Activated T-cell treated with anti-CD3 and anti-CD28 coated beads for 4 hours (primary cell): ENCODE data around the gene IFI27L2.

Source experiments
- DNase-seq: peaks from one replicate; pipeline ENCODE4 v3.0.0-alpha.2; 2020

The IFI27L2 gene

GRCh38 chr14:94121485-94121884 is 7.9 kb downstream of the IFI27L2 start:
- DNase-seq, result no peak

GRCh38 chr14:94120667-94121340 is 8.6 kb downstream of the IFI27L2 start:
- no peak for DNase-seq

GRCh38 chr14:94119071-94119470 is 10.3 kb downstream of the IFI27L2 start:
- no peak for DNase-seq

GRCh38 chr14:94117856-94118255 is 11.5 kb downstream of the IFI27L2 start:
- DNase-seq, result no peak

GRCh38 chr14:94116701-94117100 is 12.7 kb downstream of the IFI27L2 start:
- no peak for DNase-seq

GRCh38 chr14:94115631-94116030 is 13.8 kb downstream of the IFI27L2 start:
- no peak for DNase-seq

GRCh38 chr14:94115058-94115591 is 14.3 kb downstream of the IFI27L2 start:
- no peak for DNase-seq

- no peak for DNase-seq
Measured at GRCh38 chr14:94114589-94115057, 14.8 kb downstream of the IFI27L2 start.

GRCh38 chr14:94113908-94114588 is 15.4 kb downstream of the IFI27L2 start:
- DNase-seq, result no peak

GRCh38 chr14:94113490-94113889 is 15.9 kb downstream of the IFI27L2 start:
- DNase-seq, result no peak

- no peak for DNase-seq
Measured at GRCh38 chr14:94113073-94113472, 16.3 kb downstream of the IFI27L2 start.

GRCh38 chr14:94112513-94113063 is 16.8 kb downstream of the IFI27L2 start:
- DNase-seq, result no peak

- no peak for DNase-seq
Measured at GRCh38 chr14:94111276-94112095, 17.9 kb downstream of the IFI27L2 start.

GRCh38 chr14:94110552-94111181 is 18.7 kb downstream of the IFI27L2 start, which contains the start of gene IFI27:
Gene IFI27, plus strand, starts transcription at chr14:94110736.
- DNase-seq, result no peak

- no peak for DNase-seq
Measured at GRCh38 chr14:94109915-94110250, 19.5 kb downstream of the IFI27L2 start.

- no peak for DNase-seq
Measured at GRCh38 chr14:94104731-94105130, 24.7 kb downstream of the IFI27L2 start.

- no peak for DNase-seq
Measured at GRCh38 chr14:94103554-94104150, 25.8 kb downstream of the IFI27L2 start.

GRCh38 chr14:94102768-94103482 is 26.5 kb downstream of the IFI27L2 start:
- DNase-seq, result no peak

GRCh38 chr14:94101748-94102147 is 27.7 kb downstream of the IFI27L2 start:
- no peak for DNase-seq

GRCh38 chr14:94100847-94101246 is 28.6 kb downstream of the IFI27L2 start:
- no peak for DNase-seq

- DNase-seq, result no peak
Measured at GRCh38 chr14:94099006-94099405, 30.4 kb downstream of the IFI27L2 start.
